ENCODE data around the gene HNRNPLL. TPM values are rescaled to one million over a fixed set of nuclear protein-coding genes. Genes with fewer than 3 reads are reported as not detected.

Gene HNRNPLL
- total RNA-seq, 3 donors from 2014 or later = 48.3 to 75.1 (median 57.0) TPM

DNA sequence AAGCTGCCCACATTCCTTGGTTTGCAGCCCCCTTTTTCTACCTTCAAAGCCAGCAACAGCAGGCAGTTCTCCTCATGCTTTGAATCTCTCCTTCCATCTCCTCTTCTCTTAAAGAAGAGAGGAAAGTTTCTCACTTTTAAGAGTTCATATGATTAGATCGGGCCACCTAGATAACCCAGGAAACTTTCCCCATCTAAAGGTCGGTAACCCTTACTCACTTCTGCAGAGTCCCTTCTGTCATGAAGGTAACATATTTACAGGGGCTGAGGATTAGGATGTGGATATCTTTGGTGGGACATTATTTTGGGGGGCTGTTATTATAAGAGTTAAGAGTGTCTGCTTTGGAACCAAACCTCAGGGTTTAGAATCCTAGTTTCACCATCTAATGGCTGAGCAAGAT is 51.0 kb downstream of the HNRNPLL start:
- intact Hi-C loops (cut with DNase I; ENCODE audit: low total_unique reads) = no loop called here

GRCh38 chr2:38551171-38551570 is 51.6 kb downstream of the HNRNPLL start:
- Histone ChIP-seq H3K4me1 (no peaks in the 10 kb centered on the region), H3K9me3 (peaks cover 0 to 4% of the 10 kb centered on the region in 2 donors), H3K4me3 (no peak overlapping the region), H3K27me3 (no peaks in the 10 kb centered on the region), H3K27ac (no peak overlapping the region), H3K36me3 (no peaks in the 10 kb centered on the region)
- intact Hi-C loops (cut with DNase I; ENCODE audit: low total_unique reads) = no loop called here
- TF ChIP-seq POLR2AphosphoS5 (IDR thresholded peaks at IDR 0.05) (no peak), POLR2A (IDR thresholded peaks at IDR 0.05) (no peak)
- TF ChIP-seq, protein P1, sequence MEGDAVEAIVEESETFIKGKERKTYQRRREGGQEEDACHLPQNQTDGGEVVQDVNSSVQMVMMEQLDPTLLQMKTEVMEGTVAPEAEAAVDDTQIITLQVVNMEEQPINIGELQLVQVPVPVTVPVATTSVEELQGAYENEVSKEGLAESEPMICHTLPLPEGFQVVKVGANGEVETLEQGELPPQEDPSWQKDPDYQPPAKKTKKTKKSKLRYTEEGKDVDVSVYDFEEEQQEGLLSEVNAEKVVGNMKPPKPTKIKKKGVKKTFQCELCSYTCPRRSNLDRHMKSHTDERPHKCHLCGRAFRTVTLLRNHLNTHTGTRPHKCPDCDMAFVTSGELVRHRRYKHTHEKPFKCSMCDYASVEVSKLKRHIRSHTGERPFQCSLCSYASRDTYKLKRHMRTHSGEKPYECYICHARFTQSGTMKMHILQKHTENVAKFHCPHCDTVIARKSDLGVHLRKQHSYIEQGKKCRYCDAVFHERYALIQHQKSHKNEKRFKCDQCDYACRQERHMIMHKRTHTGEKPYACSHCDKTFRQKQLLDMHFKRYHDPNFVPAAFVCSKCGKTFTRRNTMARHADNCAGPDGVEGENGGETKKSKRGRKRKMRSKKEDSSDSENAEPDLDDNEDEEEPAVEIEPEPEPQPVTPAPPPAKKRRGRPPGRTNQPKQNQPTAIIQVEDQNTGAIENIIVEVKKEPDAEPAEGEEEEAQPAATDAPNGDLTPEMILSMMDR (IDR thresholded peaks at IDR 0.05) = no peak
- no peak for DNase-seq (ENCODE audit: low spot score in 2 of 2)

More for the DNA sequence above, 51.0 kb downstream of the HNRNPLL start:
- Histone ChIP-seq H3K27ac (no peak overlapping the region), H3K27me3 (no peaks in the 10 kb centered on the region), H3K4me3 (no peak overlapping the region), H3K4me1 (no peaks in the 10 kb centered on the region), H3K9me3 (peaks cover 0 to 4% of the 10 kb centered on the region in 2 donors), H3K36me3 (no peaks in the 10 kb centered on the region)
- no peak for TF ChIP-seq POLR2AphosphoS5 (IDR thresholded peaks at IDR 0.05)
- TF ChIP-seq, protein P1 (IDR thresholded peaks at IDR 0.05) = no peak
- no peak for TF ChIP-seq POLR2A (IDR thresholded peaks at IDR 0.05)
- DNase-seq (ENCODE audit: low spot score in 2 of 2) = no peak

GRCh38 chr2:38549851-38550250 is 52.9 kb downstream of the HNRNPLL start:
- no peaks in the 10 kb centered on the region for H3K36me3 ChIP-seq
- no peak overlapping the region for H3K4me3 ChIP-seq
- no peaks in the 10 kb centered on the region for H3K27me3 ChIP-seq
- H3K4me1 ChIP-seq = no peaks in the 10 kb centered on the region
- no peak overlapping the region for H3K27ac ChIP-seq
- TF ChIP-seq POLR2AphosphoS5 (IDR thresholded peaks at IDR 0.05) (no peak), POLR2A (IDR thresholded peaks at IDR 0.05) (no peak)
- TF ChIP-seq, protein P1 (IDR thresholded peaks at IDR 0.05) = no peak
- intact Hi-C loops (cut with DNase I; ENCODE audit: low total_unique reads) = no loop called here
- no peak for DNase-seq (ENCODE audit: low spot score in 2 of 2)
- H3K9me3 ChIP-seq = peaks cover 0 to 4% of the 10 kb centered on the region in 2 donors

DNA sequence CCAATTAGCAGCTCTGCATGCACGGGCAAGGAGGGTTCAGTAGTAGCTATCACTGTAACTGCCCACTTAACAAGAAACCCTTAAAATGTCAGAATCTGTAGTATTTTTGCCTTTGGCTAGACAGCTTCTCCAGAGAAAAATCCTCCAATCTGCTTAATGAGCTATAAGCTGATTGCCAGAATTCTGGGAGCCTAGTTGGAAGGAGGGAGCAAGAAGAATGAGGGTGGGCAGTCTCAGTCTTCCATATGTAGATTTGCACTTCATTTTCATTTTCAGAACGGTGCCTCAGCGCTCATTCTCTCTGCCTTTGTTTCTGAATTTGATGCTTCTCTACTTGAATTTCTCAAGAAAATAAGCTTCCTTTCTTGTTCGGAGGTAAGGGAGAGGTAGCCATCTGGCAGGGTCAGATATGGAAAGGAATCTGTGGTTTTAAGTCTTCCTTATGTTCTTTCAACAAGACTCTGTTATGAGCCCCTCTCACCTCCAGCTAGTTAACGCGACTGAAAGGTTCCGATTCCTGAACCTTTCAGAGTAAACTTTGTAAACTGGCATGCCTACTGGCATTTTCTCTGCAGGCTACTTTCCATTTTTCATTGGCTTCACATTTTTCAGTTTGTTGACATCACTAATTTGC is 53.5 kb downstream of the HNRNPLL start:
- no peak overlapping the region for H3K27ac ChIP-seq
- intact Hi-C loops (cut with DNase I; ENCODE audit: low total_unique reads) = no loop called here
- peaks cover 0 to 4% of the 10 kb centered on the region in 2 donors for H3K9me3 ChIP-seq
- no peaks in the 10 kb centered on the region for H3K27me3 ChIP-seq
- peak overlapping the region in 2 of 3 donors; percentile 22 to 32 for H3K4me3 ChIP-seq
- DNase-seq (ENCODE audit: low spot score in 2 of 2) = no peak
- TF ChIP-seq, protein P1 (IDR thresholded peaks at IDR 0.05) = no peak
- TF ChIP-seq POLR2A (IDR thresholded peaks at IDR 0.05) = no peak
- TF ChIP-seq POLR2AphosphoS5 (IDR thresholded peaks at IDR 0.05) = no peak
- H3K36me3 ChIP-seq = no peaks in the 10 kb centered on the region
- no peaks in the 10 kb centered on the region for H3K4me1 ChIP-seq

DNA sequence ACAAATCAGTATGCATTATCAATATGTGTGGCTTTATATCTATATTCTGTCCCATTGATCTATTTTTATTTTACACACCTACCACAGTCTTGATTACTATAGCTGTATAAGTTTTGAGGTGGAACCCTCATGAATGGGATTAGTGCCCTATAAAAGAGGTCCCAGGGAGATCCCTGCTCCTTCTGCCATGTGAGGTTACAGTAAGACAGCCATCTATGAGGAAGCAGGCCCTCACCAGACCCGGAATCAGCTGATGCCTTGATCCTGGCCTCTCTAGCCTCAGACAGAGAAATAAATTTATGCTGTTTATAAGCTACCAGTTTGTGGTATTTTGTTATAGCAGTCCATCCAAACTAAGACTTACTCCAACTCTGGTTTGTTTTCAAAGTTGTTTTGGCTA is 54.9 kb downstream of the HNRNPLL start:
- Histone ChIP-seq H3K27ac (no peak overlapping the region), H3K4me3 (no peak overlapping the region), H3K9me3 (peaks cover 0 to 4% of the 10 kb centered on the region in 2 donors), H3K36me3 (no peaks in the 10 kb centered on the region), H3K27me3 (no peaks in the 10 kb centered on the region), H3K4me1 (no peaks in the 10 kb centered on the region)
- TF ChIP-seq POLR2A (IDR thresholded peaks at IDR 0.05) (no peak), POLR2AphosphoS5 (IDR thresholded peaks at IDR 0.05) (no peak)
- TF ChIP-seq, protein P1 (IDR thresholded peaks at IDR 0.05) = no peak
- intact Hi-C loops (cut with DNase I; ENCODE audit: low total_unique reads) = no loop called here
- DNase-seq (ENCODE audit: low spot score in 2 of 2) = no peak
